Measurements from ENCODE around the gene TCHP.

DNA sequence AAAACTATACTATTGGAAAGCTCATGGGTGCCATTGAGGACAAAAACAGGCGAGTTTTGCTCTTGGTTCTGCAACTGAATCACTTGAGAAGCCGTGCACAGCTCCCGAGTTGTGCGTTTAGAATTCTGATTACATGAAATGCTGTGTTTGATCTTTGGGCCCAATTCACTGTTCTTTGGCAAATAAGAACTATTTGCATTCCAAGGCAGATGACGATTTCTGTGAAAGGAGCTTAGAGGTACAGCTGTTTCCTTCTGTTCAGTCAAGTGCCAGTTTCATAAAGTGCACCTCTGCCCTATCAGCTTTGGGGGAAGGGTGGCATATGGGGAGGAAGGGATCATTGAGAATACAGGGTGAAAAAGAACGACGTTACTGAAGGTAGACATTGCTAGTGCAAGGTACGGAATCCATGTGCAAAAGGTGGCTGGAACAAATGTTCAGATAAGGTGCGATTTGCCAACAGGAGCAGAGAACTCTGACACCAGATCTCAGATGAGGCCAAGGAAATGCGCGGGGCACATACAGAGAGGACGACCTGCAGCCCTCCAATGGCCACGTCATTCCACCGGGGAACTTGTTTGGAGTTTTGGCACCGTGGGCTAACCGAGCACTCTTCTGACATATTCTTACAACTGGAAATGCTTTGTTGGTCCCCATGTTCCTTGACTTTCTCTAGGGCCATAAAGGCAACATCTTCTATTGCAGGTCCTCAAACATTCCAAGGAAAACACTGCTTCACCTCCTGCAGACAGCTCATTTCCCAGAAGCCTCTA lies 30.1 kb downstream of the TCHP start:
- TF ChIP-seq, protein P1, sequence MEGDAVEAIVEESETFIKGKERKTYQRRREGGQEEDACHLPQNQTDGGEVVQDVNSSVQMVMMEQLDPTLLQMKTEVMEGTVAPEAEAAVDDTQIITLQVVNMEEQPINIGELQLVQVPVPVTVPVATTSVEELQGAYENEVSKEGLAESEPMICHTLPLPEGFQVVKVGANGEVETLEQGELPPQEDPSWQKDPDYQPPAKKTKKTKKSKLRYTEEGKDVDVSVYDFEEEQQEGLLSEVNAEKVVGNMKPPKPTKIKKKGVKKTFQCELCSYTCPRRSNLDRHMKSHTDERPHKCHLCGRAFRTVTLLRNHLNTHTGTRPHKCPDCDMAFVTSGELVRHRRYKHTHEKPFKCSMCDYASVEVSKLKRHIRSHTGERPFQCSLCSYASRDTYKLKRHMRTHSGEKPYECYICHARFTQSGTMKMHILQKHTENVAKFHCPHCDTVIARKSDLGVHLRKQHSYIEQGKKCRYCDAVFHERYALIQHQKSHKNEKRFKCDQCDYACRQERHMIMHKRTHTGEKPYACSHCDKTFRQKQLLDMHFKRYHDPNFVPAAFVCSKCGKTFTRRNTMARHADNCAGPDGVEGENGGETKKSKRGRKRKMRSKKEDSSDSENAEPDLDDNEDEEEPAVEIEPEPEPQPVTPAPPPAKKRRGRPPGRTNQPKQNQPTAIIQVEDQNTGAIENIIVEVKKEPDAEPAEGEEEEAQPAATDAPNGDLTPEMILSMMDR (IDR thresholded peaks at IDR 0.05) = no peak
- TF ChIP-seq POLR2A (IDR thresholded peaks at IDR 0.05) (no peak), POLR2AphosphoS5 (IDR thresholded peaks at IDR 0.05) (no peak), EP300 (IDR thresholded peaks at IDR 0.05) (no peak)

Data from sigmoid colon (tissue), 4 donors.